Smooth muscle cell (in vitro differentiated cells): ENCODE measurements around the gene CNPPD1. TPM values are rescaled to one million over a fixed set of nuclear protein-coding genes. Genes with fewer than 3 reads are reported as not detected.

ENCODE experiments used
- DNase-seq: peaks from one replicate; lab custom pipeline; 2025; ENCODE audit not compliant: unreplicated experiment; lab: John Stamatoyannopoulos, UW
- H2AFZ ChIP-seq: fragments of 200-600 bp; sonication (generic); 2 replicates; pipeline ENCODE4 v1.6.0; 2016; ENCODE audit warnings: antibody characterized with exemption, low read depth, mild to moderate bottlenecking
- H3F3A ChIP-seq: fragments of 200-600 bp; sonication (generic); 2 replicates; pipeline ENCODE4 v1.6.0; 2017; ENCODE audit warnings: antibody characterized with exemption, low read depth
- H3K27ac ChIP-seq: fragments of 200-600 bp; sonication (generic); 2 replicates; pipeline ENCODE4 v1.5.1; 2016; ENCODE audit warnings: low read depth, mild to moderate bottlenecking
- H3K27me3 ChIP-seq: fragments of 200-600 bp; sonication (generic); 2 replicates; pipeline ENCODE4 v1.6.1; 2016; ENCODE audit warnings: low read depth, mild to moderate bottlenecking
- H3K36me3 ChIP-seq: fragments of 200-600 bp; sonication (generic); 2 replicates; pipeline ENCODE4 v1.5.1; 2016; ENCODE audit warnings: low read depth
- H3K4me1 ChIP-seq: fragments of 200-600 bp; sonication (generic); 2 replicates; pipeline ENCODE4 v1.5.1; 2016; ENCODE audit warnings: low read depth
- H3K4me2 ChIP-seq: fragments of 200-600 bp; sonication (generic); 2 replicates; pipeline ENCODE4 v1.6.0; 2016; ENCODE audit warnings: mild to moderate bottlenecking
- H3K4me3 ChIP-seq: fragments of 200-600 bp; sonication (generic); 2 replicates; pipeline ENCODE4 v1.5.1; 2016; ENCODE audit warnings: mild to moderate bottlenecking
- H3K79me2 ChIP-seq: fragments of 200-600 bp; sonication (generic); 2 replicates; pipeline ENCODE4 v1.6.0; 2016; ENCODE audit warnings: low read depth, mild to moderate bottlenecking
- H3K9ac ChIP-seq: fragments of 200-600 bp; sonication (generic); 2 replicates; pipeline ENCODE4 v1.6.0; 2016; ENCODE audit warnings: low read depth
- H3K9me3 ChIP-seq: fragments of 200-600 bp; sonication (generic); replicated peaks from 2 replicates; pipeline ENCODE4 v1.5.1; 2016; ENCODE audit warnings: low read depth
- H4K20me1 ChIP-seq: fragments of 200-600 bp; sonication (generic); 2 replicates; pipeline ENCODE4 v1.6.0; 2016; ENCODE audit warnings: low read depth
- whole genome bisulfite sequencing: methylation state at CpG from one replicate; pipeline ENCODE4 v1.1.7; 2016; ENCODE audit warnings: low lambda C conversion rate; 5-methylcytosine and 5-hydroxymethylcytosine counted together
- polyA plus RNA-seq: library from polyadenylated mRNA; unstranded; fragments of >200 nt; fragmentation: Nextera tagmentation; extraction: Ambion mirVana; gene quantifications from 2 replicates; pipeline ENCODE4 v1.2.1, GENCODE V29; 2016
- total RNA-seq: library from RNA; depleted of rRNA; stranded (reverse); fragments of >200 nt; gene quantifications from 2 replicates; pipeline ENCODE4 v1.2.3, GENCODE V29; 2014
- TF ChIP-seq, protein P1 (sequence below): fragments of 200-600 bp; sonication (generic); IDR thresholded peaks from 2 replicates; pipeline ENCODE4 v1.5.1; 2017; ENCODE audit warnings: borderline replicate concordance, mild to moderate bottlenecking, antibody characterized with exemption; ENCODE audit not compliant: insufficient read depth, poor library complexity, severe bottlenecking

Gene CNPPD1
- total and polyA plus RNA-seq, 2 experiments from 2014 or later, result 14.8 to 26.0 TPM

DNA sequence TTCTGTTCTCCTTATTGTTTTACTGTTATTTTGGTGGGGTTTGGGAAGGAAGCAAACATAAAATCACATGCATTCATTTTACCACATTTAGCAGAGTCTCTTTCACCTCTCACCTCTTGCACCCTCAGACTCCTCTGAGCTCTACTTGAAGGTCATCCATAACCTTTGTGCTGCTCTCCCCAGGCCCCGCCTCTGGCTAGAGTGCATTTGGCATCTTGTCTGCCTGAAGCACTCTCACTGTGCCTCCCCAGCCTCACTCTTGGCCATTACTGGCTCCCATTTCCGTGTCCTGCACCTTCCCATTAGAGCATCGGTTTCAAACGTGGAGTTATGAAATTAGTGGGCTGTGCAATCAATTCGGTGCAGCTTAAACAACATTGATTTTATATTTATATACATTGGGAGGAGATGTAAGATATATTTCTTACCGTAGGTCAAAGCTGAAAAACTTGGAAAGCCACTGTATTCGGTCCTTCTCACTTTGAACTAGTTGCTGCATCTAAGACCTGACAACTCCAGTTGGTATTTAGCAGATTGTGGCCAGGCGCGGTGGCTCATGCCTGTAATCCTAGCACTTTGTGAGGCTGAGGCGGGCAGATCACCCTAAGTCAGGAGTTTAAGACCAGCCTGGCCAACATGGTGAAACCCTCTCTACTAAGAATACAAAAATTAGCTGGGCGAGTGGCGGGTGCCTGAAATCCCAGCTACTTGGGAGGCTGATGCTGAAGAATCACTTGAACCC lies 22.9 kb upstream of the CNPPD1 start:
- Histone ChIP-seq H3K36me3 (no peaks in the 10 kb centered on the region), H3K9ac (no peak overlapping the region), H3K9me3 (no peaks in the 10 kb centered on the region), H3K4me1 (no peaks in the 10 kb centered on the region), H3K27me3 (no peaks in the 10 kb centered on the region), H3K79me2 (no peaks in the 10 kb centered on the region), H4K20me1 (no peaks in the 10 kb centered on the region), H3K4me3 (no peak overlapping the region), H3K27ac (no peak overlapping the region), H2AFZ (no peak overlapping the region), H3F3A (no peaks in the 10 kb centered on the region), H3K4me2 (no peak overlapping the region)
- TF ChIP-seq, protein P1, sequence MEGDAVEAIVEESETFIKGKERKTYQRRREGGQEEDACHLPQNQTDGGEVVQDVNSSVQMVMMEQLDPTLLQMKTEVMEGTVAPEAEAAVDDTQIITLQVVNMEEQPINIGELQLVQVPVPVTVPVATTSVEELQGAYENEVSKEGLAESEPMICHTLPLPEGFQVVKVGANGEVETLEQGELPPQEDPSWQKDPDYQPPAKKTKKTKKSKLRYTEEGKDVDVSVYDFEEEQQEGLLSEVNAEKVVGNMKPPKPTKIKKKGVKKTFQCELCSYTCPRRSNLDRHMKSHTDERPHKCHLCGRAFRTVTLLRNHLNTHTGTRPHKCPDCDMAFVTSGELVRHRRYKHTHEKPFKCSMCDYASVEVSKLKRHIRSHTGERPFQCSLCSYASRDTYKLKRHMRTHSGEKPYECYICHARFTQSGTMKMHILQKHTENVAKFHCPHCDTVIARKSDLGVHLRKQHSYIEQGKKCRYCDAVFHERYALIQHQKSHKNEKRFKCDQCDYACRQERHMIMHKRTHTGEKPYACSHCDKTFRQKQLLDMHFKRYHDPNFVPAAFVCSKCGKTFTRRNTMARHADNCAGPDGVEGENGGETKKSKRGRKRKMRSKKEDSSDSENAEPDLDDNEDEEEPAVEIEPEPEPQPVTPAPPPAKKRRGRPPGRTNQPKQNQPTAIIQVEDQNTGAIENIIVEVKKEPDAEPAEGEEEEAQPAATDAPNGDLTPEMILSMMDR, result no peak
- WGBS, result 89% methylated on average over 12 of the region's 12 CpGs
- no peak for DNase-seq

DNA sequence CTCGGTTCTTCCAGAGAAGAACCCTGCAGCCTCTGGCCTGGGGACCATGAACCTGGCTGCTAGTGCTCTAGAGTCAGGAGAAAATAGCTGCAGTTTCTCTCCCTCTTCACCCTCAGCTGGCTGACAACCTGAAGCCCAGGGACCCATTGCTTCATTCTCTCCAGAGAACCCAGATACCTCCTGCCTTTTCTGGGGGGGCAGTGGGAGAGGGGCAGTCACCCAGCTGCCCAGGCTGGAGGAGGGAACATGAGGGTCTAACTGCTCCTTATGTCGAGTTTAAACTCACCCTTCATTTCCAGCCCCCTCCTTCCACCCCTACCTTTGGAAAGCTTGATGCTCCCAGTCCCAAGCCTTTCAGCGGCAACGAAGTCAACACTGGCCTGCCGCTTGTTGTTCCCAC lies 22.2 kb upstream of the CNPPD1 start:
- Histone ChIP-seq H3F3A (no peaks in the 10 kb centered on the region), H4K20me1 (no peaks in the 10 kb centered on the region), H3K4me1 (no peaks in the 10 kb centered on the region), H3K27ac (no peak overlapping the region), H3K9me3 (no peaks in the 10 kb centered on the region), H3K4me2 (no peak overlapping the region), H3K9ac (no peak overlapping the region), H3K79me2 (no peaks in the 10 kb centered on the region), H3K36me3 (no peaks in the 10 kb centered on the region), H2AFZ (no peak overlapping the region), H3K27me3 (no peaks in the 10 kb centered on the region), H3K4me3 (no peak overlapping the region)
- TF ChIP-seq, protein P1, result no peak
- WGBS, result 86% methylated on average over 5 of the region's 5 CpGs
- no peak for DNase-seq

- Histone ChIP-seq H3K9ac (no peak overlapping the region), H3K27me3 (no peaks in the 10 kb centered on the region), H4K20me1 (no peaks in the 10 kb centered on the region), H3F3A (no peaks in the 10 kb centered on the region), H3K4me2 (no peak overlapping the region), H2AFZ (no peak overlapping the region), H3K4me1 (no peaks in the 10 kb centered on the region), H3K36me3 (no peaks in the 10 kb centered on the region), H3K9me3 (no peaks in the 10 kb centered on the region), H3K27ac (no peak overlapping the region), H3K79me2 (no peaks in the 10 kb centered on the region), H3K4me3 (no peak overlapping the region)
- DNase-seq, result no peak
- TF ChIP-seq, protein P1, result no peak
- 96% methylated on average over 1 of the region's 1 CpG for WGBS
Observed at GRCh38 chr2:219197388-219197787, 20.7 kb upstream of the CNPPD1 start.
